NCI-H2171 (cell line): Measurements from ENCODE around the gene C4orf50.
"Not testable (repeated sequence)": the region's sequence is repeated elsewhere in the genome, so short reads cannot be mapped to it uniquely, and the experiment has no call there.

Experiments
- DNase-seq: peaks from one replicate; lab custom pipeline; 2025; lab: John Stamatoyannopoulos, UW

C4orf50 gene

DNA sequence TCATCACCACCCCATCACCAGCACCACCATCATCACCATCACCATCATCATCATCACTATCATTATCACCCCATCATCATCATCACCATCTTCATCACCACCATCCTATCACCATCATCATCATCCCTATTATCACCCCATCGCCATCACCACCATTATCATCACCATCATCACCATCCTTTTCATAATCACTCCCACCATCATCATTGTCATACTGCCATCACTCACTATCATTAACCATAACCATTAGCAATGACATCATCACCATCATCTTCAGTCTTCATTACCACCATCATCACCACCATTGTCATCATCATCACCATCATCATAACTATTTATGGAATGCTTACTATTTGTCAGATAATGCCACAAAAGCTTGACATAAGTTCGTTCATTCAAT is 161.0 kb downstream of the C4orf50 start:
- no peak for DNase-seq

DNA sequence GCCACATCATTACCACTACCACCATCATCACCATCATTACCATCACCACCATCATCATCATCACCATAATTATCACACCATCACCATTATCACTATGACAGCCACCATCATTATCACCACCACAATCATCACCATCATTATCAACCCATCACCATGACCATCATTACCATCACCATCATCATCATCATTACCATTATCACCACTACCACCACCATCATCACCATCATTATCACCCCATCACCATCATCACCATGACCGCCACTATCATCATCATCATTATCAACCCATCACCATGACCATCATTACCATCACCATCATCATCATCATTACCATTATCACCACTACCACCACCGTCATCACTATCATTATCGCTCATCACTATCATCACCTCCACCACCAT is 161.9 kb downstream of the C4orf50 start:
- DNase-seq = not testable (repeated sequence)

DNA sequence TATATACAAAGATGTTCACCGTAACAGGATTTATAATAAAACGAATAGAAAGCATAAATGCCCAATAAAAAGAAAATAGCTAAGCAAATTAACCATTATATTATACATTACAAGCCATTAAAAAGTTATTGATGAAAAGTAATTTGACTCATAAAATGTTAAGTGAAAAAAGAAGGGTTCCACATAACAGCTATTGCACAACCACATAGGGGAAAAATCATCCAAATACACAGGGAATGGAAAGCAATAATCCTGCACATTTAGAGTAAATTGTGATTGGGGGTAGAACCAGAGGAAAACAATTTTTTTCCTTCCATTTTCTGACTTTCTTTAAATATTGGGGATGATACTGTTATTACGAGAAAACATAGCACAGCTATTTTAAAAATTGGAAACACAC is 163.3 kb downstream of the C4orf50 start:
- DNase-seq = no peak

DNA sequence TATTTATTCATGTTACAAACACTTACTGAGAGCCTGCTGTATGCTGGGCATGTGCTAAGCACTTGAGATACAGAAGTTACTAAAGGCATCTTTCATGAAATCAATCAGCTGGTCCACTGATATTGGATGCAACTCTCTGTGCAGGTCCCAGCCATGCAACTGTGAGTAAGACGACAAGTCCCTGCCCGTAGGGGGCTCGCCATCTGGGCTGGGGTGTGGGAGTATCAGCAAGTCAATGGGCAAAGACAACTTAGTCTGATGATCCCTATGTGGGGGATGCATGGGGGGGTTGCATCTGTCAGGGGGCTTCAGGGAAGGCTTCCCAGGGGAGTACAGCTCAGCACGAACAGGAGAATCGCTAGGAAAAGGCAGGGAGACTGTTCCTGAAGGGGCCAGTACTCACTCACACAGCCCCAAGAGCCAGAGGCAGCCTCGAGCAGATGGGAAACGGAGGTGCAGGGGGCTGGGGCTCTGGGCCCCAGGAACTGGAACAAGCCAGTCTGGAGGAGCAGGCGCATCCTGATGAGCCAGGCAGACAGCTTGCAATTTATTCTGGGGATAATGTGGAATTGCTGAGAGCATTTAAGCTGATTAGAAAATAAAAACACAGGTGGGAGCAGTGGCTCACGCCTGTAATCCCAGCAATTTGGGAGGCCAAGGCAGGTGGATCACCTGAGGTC is 165.6 kb downstream of the C4orf50 start:
- peak; percentile 40 for DNase-seq

DNA sequence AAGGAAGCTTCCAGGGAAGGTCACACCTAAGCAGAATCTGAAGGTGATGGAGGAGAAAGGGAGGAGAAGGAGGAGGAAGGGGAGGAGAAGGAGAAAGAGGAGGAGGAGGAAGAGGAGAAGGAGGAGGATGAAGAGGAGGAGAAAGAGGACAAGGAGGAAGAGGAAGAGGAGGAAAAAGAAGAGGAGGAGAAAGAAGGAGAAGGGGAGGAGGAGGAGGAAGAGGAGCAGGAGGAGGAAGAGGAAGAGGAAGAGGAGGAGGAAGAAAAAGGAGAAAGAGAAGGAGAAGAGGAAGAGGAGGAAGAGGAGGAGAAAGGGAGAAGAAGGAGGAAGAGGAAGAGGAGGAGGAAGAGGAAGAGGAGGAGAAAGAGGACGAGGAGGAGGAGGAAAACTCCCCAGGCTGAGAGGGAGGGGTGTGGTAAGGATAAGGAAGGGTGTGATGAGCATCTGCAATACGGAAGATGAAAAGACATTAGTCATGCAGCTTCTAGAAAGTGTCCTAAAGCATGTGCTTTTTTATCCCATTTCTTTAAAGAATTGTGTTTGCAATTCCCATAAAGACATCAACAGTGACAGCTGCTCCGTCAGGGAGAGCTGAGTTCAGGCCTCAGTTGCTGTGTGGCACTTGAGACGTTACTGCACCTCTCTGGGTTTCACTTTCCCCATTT is 166.5 kb downstream of the C4orf50 start:
- DNase-seq = no peak
